BE2C (cell line): Measurements from ENCODE around the gene FKBP15.
"Not testable (repeated sequence)": the region's sequence is repeated elsewhere in the genome, so short reads cannot be mapped to it uniquely, and the experiment has no call there.

Experiments
- DNase-seq: peaks from one replicate; pipeline ENCODE4 v3.0.0-alpha.2; 2020
- H3K27me3 ChIP-seq: fragments of 250-450 bp; sonication (Bioruptor Pico); 2 replicates; pipeline ENCODE4 v1.5.1; 2020; ENCODE audit warnings: mild to moderate bottlenecking
- H3K36me3 ChIP-seq: fragments of 250-450 bp; sonication (Bioruptor Pico); 2 replicates; pipeline ENCODE4 v1.5.1; 2020; ENCODE audit warnings: mild to moderate bottlenecking
- H3K4me1 ChIP-seq: fragments of 250-450 bp; sonication (Bioruptor Pico); 2 replicates; pipeline ENCODE4 v1.5.1; 2020
- H3K4me3 ChIP-seq: 2 replicates; pipeline ENCODE4 v1.5.1; 2011; ENCODE audit warnings: low read depth, low read length
- H3K9me3 ChIP-seq: fragments of 250-450 bp; sonication (Bioruptor Pico); 2 replicates; pipeline ENCODE4 v1.5.1; 2020
- TF ChIP-seq, protein P1 (sequence below): IDR thresholded peaks from 2 replicates; pipeline ENCODE4 v1.5.1; 2012; ENCODE audit warnings: mild to moderate bottlenecking, low read depth, low read length

FKBP15 gene

DNA sequence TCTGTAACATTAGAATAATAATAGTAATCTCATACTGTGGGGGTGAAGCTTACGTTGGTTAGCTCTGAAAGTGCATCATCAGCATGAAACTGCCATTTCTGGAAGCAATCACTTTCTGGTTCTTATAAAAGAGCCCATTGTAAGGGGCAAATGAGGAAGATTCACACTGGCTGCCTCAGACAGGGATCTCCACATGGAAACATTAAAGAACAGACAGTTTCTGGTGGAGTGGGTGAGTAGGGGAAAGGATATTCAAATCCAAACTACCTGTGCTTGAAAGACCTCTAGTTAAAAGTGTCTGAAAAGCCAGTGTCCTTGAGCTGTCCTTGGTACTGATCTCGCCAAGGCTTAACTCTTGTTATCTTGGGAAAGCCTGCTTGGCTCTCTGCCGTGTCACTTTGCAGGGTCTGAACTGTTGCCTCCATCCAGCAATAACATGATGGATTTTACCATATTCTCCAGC, 89.4 kb downstream of the FKBP15 start:
- no peaks in the 10 kb centered on the region for H3K27me3 ChIP-seq
- DNase-seq: no peak
- no peak overlapping the region for H3K4me3 ChIP-seq
- TF ChIP-seq, protein P1, sequence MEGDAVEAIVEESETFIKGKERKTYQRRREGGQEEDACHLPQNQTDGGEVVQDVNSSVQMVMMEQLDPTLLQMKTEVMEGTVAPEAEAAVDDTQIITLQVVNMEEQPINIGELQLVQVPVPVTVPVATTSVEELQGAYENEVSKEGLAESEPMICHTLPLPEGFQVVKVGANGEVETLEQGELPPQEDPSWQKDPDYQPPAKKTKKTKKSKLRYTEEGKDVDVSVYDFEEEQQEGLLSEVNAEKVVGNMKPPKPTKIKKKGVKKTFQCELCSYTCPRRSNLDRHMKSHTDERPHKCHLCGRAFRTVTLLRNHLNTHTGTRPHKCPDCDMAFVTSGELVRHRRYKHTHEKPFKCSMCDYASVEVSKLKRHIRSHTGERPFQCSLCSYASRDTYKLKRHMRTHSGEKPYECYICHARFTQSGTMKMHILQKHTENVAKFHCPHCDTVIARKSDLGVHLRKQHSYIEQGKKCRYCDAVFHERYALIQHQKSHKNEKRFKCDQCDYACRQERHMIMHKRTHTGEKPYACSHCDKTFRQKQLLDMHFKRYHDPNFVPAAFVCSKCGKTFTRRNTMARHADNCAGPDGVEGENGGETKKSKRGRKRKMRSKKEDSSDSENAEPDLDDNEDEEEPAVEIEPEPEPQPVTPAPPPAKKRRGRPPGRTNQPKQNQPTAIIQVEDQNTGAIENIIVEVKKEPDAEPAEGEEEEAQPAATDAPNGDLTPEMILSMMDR: no peak
- H3K9me3 ChIP-seq: no peaks in the 10 kb centered on the region
- H3K36me3 ChIP-seq: no peaks in the 10 kb centered on the region
- no peaks in the 10 kb centered on the region for H3K4me1 ChIP-seq

DNA sequence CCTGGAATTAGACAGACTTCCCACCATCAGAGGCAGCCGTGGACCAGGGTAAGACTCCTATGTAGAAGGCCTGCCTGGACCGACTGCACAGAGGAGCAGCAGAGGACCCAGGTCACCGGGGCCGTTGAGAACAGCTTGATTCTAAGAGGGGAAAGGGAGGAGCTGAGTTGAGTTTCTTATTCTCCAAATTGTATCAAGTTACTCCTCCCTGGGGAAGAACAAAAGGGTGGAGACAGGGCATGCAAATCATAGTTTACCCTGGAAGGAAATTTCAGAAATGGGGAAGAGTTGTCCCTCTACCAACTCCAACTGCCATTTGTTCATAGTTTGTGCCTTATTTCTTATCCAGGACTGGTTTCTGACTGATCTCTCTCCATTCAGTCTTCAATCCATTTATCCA, 91.2 kb downstream of the FKBP15 start:
- no peak for DNase-seq
- Histone ChIP-seq H3K27me3 (no peaks in the 10 kb centered on the region), H3K9me3 (no peaks in the 10 kb centered on the region), H3K4me3 (no peak overlapping the region), H3K4me1 (no peaks in the 10 kb centered on the region), H3K36me3 (no peaks in the 10 kb centered on the region)
- TF ChIP-seq, protein P1: no peak

GRCh38 chr9:113129466-113129865, 91.6 kb downstream of the FKBP15 start:
- H3K9me3 ChIP-seq: no peaks in the 10 kb centered on the region
- H3K36me3 ChIP-seq: no peaks in the 10 kb centered on the region
- DNase-seq: no peak
- H3K4me3 ChIP-seq: no peak overlapping the region
- H3K27me3 ChIP-seq: no peaks in the 10 kb centered on the region
- TF ChIP-seq, protein P1: no peak
- H3K4me1 ChIP-seq: no peaks in the 10 kb centered on the region

- Histone ChIP-seq H3K9me3 (no peaks in the 10 kb centered on the region), H3K4me1 (no peaks in the 10 kb centered on the region), H3K27me3 (no peaks in the 10 kb centered on the region), H3K4me3 (no peak overlapping the region), H3K36me3 (no peaks in the 10 kb centered on the region)
- no peak for DNase-seq
- TF ChIP-seq, protein P1: no peak
These were observed 95.6 kb downstream of the FKBP15 start for GRCh38 chr9:113125386-113126035.

GRCh38 chr9:113118829-113119228, 102.2 kb downstream of the FKBP15 start:
- not testable (repeated sequence) for H3K4me1 ChIP-seq, H3K4me3 ChIP-seq, H3K9me3 ChIP-seq, H3K36me3 ChIP-seq, H3K27me3 ChIP-seq, DNase-seq
